GM19043 (cell line): ENCODE measurements around the gene ACIN1.

Source experiments
- ATAC-seq: cut with Tn5 transposase; IDR thresholded peaks from one replicate; pipeline ENCODE4 v1.9.1; 2021; ENCODE audit warnings: low read depth; ENCODE audit not compliant: unreplicated experiment

ACIN1 gene

DNA sequence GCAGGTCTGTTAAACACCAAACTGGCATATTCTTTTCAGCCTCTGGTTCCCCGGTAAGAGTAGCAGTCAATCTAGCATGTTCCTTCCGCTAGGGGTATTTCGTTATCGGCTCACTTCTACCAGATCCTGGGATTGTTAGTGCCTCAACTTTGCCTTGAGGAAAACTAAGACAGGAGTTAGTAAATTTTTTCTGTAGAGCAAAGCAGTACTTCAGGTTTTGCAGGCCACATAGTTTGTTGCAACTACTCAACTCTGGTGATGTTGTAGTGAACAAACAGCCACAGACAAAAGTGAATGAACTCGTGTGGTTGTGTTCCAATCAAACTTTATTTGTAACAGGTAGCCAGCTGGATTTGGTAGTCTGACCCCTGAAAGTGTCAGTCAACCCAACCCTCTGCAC lies 31.3 kb downstream of the ACIN1 start:
- ATAC-seq, result no peak

DNA sequence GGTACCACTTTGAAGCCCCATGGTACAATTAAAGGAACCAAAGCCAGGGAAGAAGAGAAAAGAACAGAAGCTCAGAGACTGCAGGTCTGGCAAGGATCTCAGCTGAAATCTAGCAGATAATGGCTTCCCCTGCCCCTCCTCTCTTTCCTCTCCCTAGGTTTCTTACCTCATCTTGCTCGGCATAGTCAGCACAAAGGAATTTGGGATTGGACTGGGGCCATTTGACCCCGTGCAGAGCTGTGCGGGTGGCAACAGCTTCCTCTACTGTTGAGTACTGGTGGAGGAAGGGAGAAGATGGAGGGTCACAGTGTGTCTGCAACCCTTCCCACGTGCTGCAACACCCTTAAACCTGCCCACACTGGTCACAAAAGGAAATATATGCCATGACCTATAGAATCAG lies 32.9 kb downstream of the ACIN1 start:
- no peak for ATAC-seq

GRCh38 chr14:23060536-23061260 lies 34.2 kb downstream of the ACIN1 start:
- ATAC-seq, result no peak

DNA sequence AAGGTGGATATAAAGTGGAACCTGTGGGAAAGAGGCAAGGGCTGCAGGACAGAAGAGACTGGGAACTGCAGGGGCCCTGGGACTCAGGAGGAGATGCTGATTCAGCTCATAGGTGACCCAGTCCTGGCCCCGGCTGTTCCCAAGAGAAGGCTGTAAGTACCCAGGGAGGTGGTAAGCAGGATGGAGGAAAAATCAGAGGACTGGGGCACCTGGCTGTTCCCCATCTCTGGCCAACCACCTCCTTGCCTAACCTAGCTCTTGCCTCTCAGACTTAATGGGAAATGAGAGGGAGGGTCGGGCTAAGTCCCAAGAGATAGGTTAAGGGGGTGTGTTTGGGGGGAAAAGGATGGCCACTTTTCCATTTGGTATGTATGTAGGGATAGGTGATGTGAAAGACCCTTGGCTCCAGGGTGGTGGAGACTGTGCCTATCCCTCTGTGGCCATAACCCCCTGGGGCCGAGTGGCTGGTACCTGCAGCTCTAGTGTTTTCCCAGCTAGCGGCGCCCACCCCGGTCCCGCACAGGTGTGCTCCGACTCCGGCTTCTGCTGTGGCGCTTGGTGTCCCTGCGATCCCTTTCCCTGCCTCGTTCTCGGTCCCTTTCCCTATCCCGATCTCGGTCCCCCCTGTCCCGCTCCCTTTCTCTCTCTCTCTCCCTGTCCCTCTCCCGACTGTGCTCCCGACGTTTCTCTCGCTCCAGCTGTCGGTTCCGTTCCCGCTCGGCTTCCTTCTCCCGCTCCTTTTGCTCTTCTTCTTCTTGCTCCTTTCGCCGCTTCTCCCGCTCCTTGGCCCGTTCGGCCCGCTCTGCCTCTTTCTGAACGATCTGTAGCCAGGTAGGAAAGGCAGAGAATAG lies 36.1 kb downstream of the ACIN1 start:
- ATAC-seq, result no peak

DNA sequence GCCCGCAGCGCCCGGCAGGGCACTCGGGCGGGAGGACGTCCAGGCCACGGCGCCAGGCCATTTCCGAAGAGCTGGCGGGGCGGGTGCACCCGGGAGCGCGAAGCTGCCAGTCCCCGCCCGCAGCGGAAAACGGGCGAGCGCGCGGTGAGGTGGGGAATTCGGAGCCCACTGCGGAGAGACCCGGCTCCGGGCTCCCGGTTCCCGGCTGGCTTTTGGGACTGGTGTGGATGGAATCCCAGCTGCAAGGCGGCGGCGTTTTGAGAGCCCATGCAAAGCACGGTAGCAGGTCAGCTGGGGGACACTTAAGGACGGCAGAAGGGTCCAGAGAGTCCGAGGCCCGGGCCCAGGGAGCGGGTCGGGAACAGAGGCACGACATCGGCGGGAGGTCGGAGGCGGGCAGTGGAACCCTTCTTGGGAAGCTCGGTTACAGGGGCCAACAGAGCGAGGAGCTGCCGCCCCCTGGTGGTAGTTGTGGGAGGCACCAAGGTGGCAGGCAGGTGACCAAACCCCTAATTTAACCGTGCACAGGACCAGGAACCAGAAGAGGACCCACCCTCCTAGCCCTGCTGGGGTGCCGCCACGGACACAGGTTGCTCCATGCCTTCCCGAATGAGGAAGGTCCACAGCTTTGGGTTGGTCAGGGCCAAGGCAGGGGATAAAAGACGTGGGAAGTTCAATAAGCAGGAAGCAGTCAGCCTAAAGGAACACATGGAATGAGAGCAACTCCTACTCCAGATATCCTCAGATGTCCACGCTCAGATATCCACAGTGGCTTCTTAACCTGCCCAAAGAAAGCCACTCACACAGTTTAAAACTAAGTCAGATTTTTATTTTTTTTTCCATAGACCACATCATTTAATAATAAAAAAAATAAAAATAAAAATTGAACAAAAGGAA lies 36.9 kb downstream of the ACIN1 start:
- peak; percentile 56 for ATAC-seq

- ATAC-seq, result peak; percentile 38
Measured at GRCh38 chr14:23056956-23057756, 37.8 kb downstream of the ACIN1 start, which contains the start of gene CDH24. Gene CDH24 (minus strand): TSS chr14:23057520. CDS start chr14:23055733, 1,787 bp downstream.

DNA sequence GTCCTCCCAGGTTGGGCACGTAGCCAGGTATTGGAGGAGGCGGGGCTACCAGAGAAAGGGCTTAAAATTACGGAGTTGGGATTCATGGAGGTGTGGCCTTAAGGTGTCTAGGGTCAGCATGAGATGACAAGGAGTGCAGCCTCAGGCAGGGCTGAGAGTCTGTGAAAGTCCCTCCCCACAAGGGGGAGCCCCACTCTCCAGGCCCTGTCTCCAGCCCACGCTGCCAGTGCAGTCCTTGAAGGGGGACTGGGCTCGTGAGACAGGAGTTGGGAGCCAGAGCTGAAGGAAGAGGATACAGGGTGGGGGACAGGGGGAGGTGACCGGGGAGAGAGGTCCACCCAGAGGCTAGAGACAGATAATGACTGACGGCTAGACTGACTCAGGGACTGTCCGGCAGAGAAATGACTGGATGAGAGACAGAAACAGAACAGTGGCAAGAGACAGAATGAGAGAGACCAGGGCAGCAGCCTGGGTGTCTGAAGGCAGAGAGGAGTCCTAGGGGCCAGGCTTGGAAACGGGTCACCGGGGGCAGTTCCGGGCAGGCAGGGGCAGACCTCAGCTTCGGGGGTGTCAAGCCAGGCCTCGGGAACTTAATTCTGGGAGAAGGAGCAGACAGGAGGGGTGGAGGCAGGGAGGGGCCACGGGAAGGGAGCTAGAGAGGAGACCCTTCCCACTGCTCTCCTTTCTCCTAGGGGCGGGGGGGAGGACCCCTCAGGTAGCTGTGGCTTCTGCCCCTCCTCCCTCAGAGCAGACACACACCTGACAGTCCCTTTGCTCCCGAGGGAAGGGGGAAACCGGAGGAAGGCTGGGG lies 38.6 kb downstream of the ACIN1 start:
- ATAC-seq, result peak; percentile 65

DNA sequence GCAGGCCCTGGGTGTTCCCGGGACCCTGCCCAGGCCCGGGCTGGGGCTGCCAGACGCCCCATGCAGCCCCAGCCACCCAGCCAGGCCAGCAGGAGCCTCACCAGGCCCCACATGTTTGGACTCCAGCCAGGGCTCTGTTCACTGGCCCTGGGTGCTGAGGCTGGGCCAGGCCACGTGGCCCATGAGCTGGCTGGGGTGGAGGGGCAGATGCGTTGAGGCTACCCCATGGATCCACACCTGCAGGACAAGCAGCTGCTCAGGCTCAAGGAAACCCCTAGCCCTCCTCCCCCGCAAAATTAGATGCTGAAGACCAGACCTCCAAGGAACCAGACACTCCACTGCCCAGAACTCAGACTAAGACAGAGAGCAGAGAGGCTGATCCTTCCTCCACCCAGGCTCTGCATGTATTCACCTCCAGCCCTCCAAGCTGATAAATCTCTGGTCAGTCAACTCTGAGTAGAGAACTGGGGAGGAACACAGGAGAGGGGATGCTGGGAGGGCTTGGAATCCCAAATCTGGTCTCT lies 39.3 kb downstream of the ACIN1 start:
- ATAC-seq, result no peak

GRCh38 chr14:23055147-23055550 lies 39.8 kb downstream of the ACIN1 start:
- ATAC-seq, result no peak

DNA sequence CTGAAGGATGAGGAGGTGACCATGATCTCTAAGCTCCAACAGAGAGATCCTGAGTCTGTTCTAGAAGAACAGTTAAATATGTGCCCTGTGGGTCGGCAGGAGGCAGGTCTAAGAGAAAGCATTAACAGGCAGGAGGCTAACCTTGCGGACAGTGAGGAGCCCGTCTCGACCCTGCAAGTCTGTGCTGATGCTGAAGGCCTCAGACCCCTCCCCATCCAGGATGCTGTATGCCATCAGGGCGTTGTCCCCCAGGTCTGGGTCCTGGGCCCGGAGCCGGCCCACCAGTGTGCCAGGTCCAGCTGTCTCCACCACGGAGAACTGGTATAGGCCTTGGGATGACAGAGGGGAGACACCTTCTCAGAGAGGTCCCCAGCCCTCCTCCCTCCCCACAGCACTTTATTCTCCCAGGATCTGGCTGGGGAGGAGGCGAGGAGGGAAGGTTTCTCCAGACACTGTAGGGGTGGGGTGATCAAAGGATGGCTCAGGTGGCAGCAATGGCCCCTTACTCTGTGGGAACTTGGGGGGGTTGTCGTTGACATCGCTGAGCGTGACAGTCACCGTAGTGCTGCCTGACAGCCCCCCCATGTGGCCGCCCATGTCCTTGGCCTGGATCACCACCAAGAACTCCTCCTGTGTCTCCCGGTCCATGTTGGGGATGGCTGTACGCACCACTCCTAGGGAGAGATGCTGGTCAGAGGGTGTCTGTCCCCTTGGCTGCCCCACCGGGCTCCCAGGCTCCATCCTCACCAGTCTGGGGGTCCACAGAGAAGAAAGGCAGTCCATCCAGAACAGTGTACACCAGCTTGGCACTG lies 40.7 kb downstream of the ACIN1 start:
- ATAC-seq, result no peak

GRCh38 chr14:23053426-23053825 lies 41.5 kb downstream of the ACIN1 start:
- ATAC-seq, result no peak

DNA sequence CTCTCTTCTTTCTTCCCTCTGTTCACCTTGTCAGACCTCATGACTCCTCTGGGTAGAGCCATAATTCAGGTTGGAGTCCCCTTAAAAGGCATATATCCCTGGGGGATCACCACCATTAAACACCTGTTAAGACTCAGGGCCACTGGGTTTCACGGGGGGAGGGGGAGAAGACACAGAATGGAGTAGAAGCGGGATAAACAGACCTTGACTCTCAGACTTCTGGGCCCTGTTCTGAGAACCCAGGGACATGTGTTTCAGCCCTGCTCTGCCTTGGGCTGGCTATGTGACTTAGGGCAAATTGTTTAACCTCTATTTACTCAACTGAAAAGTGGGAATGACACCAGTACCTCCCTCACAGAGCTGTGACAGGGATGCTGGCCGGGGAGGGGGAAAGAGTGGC lies 42.3 kb downstream of the ACIN1 start:
- no peak for ATAC-seq

- ATAC-seq, result no peak
Measured at GRCh38 chr14:23052182-23052623, 42.7 kb downstream of the ACIN1 start.

- ATAC-seq, result no peak
Measured at GRCh38 chr14:23051141-23052057, 43.5 kb downstream of the ACIN1 start.

DNA sequence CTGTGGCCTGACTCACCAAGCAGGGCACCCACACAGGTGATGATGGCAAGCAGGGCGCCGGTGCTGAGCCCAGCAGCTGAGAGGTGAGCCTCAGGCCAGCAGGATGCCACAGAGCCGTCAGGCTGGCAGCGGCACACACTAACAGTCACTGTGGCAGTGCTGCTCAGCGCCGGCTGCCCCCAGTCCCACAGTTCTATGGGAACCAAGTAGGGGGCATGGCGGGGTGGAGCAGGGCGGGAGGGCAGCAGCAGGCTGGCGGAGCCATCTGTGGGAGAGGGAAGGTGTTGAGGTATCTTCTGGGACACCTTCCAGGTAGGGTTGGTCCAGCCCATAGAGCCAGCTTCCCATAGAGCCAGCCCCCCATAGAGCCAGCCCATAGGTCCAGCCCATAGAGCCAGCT lies 45.9 kb downstream of the ACIN1 start:
- ATAC-seq, result no peak

DNA sequence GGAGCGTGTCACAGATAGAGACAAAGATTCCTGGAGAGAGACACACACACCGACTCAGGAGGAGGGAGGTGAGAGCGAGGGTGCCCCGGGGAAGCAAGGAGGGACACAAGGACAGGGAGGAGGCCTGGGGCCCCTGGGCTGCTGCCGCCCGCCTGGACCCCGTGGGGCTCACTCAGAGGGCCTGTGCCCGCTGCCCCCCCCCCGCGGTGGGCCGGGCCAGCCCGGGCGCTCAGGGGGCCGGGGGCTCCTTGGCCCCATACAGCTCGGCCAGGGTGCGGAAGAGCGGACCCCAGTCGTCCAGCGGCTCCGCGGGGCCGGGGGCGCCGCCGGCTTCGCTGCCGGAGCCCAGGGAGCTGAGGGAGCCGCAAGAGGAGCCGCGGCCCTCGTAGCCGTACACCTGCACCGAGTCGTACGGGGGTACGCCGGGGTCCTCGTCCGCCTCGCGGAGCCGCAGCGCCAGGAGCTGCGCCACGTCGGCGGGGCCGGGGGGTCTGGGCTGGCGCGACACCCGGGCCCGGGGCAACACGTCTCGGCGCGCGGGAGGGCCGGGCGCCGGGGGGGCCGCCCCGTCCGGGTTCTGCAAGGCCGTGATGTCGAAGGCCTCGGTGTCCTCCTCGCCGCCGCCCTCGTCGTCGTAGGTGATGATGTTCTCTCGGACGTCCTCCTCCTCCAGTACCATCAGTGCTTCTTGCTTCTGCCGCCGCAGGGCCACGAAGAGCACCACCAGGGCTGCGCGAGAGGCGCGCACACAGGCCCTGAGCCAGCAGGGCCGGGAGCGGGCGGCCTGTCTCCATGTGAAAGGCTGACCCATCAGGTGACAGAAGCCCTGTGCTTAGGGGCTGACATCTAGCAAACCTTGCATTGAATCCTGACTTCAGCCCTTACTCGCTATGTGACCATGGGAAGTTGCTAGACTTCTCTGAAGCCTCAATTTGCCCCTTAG lies 46.9 kb downstream of the ACIN1 start:
- no peak for ATAC-seq
